ENCODE results near the gene HELZ. TPM values are rescaled to one million over a fixed set of nuclear protein-coding genes. Genes with fewer than 3 reads are reported as not detected.

The HELZ gene
- total RNA-seq, 4 donors from 2014 or later = 47.3 to 95.4 (median 61.3) TPM

DNA sequence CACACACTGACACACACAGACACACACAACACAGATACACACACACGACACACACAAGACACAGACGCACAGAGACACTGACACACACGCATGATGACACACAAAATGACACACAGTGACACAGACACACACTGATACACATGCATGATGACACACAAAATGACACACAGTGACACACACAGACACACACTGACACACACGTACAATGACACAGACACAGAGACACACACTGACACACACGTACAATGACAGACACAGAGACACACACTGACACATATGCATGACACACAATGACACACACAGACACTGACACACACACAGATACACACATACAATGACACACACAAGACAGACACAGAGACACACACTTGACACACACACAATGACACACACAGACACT is 190.4 kb downstream of the HELZ start:
- H3K4me1 ChIP-seq = no peaks in the 10 kb centered on the region
- WGBS, 2 donors = 87 to 88% methylated on average over 5 of the region's 5 CpGs
- peaks cover 0 to 14% (median 0%) of the 10 kb centered on the region in 4 donors for H3K9me3 ChIP-seq
- TF ChIP-seq, protein P1, sequence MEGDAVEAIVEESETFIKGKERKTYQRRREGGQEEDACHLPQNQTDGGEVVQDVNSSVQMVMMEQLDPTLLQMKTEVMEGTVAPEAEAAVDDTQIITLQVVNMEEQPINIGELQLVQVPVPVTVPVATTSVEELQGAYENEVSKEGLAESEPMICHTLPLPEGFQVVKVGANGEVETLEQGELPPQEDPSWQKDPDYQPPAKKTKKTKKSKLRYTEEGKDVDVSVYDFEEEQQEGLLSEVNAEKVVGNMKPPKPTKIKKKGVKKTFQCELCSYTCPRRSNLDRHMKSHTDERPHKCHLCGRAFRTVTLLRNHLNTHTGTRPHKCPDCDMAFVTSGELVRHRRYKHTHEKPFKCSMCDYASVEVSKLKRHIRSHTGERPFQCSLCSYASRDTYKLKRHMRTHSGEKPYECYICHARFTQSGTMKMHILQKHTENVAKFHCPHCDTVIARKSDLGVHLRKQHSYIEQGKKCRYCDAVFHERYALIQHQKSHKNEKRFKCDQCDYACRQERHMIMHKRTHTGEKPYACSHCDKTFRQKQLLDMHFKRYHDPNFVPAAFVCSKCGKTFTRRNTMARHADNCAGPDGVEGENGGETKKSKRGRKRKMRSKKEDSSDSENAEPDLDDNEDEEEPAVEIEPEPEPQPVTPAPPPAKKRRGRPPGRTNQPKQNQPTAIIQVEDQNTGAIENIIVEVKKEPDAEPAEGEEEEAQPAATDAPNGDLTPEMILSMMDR (IDR thresholded peaks at IDR 0.05) = no peak
- TF ChIP-seq EP300 (IDR thresholded peaks at IDR 0.05) (no peak), POLR2A (IDR thresholded peaks at IDR 0.05) (no peak)
- H3K4me3 ChIP-seq = no peak overlapping the region
- H3K27ac ChIP-seq = no peak overlapping the region
- DNase-seq (ENCODE audit: low spot score in 2 of 2) = no peak
- H3K36me3 ChIP-seq = peaks cover 0 to 5% (median 0%) of the 10 kb centered on the region in 3 donors
- no peaks in the 10 kb centered on the region for H3K27me3 ChIP-seq

DNA sequence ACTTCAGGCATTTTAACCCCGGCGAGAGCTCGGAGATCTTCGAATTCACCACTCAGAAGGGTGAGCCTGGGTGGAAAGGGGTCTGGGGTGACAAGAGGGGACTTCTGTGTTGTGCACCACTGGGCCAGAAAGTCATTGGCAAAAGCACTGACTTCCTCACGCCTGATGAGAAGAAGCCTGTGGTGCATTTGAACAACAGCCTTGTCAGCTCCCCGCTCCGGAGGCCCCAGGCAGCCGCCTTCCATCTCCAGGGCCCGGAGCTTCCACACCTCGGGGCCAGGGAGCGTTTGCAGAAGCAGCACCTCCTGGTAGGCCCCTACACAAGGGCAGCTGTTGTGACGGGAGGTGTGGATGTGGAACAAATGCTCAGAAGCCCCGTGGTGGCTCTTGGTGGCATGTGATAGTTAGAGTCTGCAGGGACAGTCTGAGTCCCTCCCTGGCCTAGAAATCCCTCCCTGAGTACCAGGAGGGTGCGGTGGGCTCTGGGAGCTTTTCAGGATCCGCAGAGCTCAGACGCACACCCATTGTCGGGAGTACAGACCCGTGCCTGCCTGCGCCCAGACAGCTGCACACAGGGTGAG is 190.9 kb downstream of the HELZ start:
- Histone ChIP-seq H3K4me3 (no peak overlapping the region), H3K27ac (no peak overlapping the region), H3K36me3 (peaks cover 0 to 6% (median 0%) of the 10 kb centered on the region in 3 donors), H3K4me1 (no peaks in the 10 kb centered on the region), H3K9me3 (peaks cover 0 to 19% (median 0%) of the 10 kb centered on the region in 4 donors), H3K27me3 (no peaks in the 10 kb centered on the region)
- TF ChIP-seq POLR2A (IDR thresholded peaks at IDR 0.05) (no peak), EP300 (IDR thresholded peaks at IDR 0.05) (no peak)
- TF ChIP-seq, protein P1 (IDR thresholded peaks at IDR 0.05) = no peak
- WGBS, 2 donors = 70 to 71% methylated on average over 15 to 18 of the region's 19 CpGs
- DNase-seq (ENCODE audit: low spot score in 2 of 2) = no peak

DNA sequence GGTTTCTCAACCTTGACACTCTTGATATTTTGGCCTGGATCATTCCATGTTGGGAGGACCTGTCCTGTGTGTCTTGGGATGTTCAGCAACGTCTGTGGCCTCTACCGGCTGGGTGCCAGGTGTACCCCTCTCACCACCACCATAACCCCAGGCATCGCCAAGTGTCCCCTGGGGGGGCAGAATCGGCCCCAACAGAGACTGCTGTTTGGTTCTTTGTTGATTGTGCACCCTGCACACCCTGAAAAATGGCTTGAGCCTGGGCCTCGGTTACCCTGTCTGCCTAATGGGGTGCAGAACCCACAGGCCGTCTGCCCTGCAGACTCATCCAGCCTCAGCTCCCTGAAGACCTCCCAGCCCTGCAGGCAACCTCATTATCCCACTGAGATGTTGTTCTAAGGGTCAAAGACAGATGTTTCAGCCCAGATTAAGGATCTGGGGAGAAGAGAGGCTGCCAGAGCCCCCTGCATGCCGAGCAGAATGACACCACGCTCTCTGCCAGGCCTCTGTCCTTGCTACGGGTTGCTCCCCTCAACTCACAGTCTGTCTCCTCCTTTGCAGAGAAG is 191.5 kb downstream of the HELZ start:
- Histone ChIP-seq H3K36me3 (peaks cover 0 to 6% (median 0%) of the 10 kb centered on the region in 3 donors), H3K4me3 (no peak overlapping the region), H3K9me3 (peaks cover 0 to 25% (median 0%) of the 10 kb centered on the region in 4 donors), H3K4me1 (no peaks in the 10 kb centered on the region), H3K27ac (no peak overlapping the region), H3K27me3 (no peaks in the 10 kb centered on the region)
- no peak for DNase-seq (ENCODE audit: low spot score in 2 of 2)
- 78 to 84% methylated on average over 9 of the region's 9 CpGs for WGBS, 2 donors
- TF ChIP-seq, protein P1 (IDR thresholded peaks at IDR 0.05) = no peak
- TF ChIP-seq EP300 (IDR thresholded peaks at IDR 0.05) (no peak), POLR2A (IDR thresholded peaks at IDR 0.05) (no peak)

DNA sequence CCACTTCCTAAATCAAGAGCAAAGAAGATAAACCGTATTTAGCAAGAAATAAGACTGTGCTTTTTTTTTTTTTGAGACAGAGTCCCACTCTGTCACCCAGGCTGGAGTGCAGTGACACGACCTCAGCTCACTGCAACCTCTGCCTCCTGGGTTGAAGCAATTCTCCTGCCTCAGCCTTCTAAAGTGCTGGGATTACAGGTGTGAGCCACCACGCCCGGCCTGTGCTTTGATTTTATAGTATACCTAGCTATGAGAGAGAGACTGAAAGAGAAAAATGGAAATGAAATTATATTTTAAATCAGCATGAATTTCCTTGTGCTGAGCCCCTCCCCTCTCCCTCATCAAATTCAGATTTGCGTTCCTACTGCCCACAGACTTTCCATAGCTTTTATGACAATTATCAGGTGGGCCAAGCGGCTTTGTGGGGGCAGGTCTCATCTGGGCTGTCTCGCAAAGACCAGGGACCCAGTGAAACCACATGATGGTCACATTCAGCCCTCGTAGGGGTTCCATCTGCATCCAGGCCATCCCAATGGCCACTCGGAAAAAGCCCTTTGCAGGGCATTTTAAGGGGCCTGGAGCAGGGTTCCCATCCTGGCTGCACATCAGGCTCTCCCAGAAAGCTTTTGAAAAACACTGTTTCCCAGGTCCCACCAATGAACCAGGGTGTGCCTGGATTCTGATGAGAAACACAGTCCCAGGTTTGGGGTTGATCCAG is 192.1 kb downstream of the HELZ start:
- no peak for TF ChIP-seq POLR2A (IDR thresholded peaks at IDR 0.05)
- TF ChIP-seq EP300 (IDR thresholded peaks at IDR 0.05) = no peak
- TF ChIP-seq, protein P1 (IDR thresholded peaks at IDR 0.05) = no peak
- Histone ChIP-seq H3K9me3 (peaks cover 0 to 31% (median under 1%) of the 10 kb centered on the region in 4 donors), H3K36me3 (peaks cover 0 to 6% (median 0%) of the 10 kb centered on the region in 3 donors), H3K27ac (no peak overlapping the region), H3K4me3 (no peak overlapping the region), H3K4me1 (no peaks in the 10 kb centered on the region), H3K27me3 (no peaks in the 10 kb centered on the region)
- no peak for DNase-seq (ENCODE audit: low spot score in 2 of 2)
- 79 to 85% methylated on average over 9 of the region's 9 CpGs for WGBS, 2 donors

DNA sequence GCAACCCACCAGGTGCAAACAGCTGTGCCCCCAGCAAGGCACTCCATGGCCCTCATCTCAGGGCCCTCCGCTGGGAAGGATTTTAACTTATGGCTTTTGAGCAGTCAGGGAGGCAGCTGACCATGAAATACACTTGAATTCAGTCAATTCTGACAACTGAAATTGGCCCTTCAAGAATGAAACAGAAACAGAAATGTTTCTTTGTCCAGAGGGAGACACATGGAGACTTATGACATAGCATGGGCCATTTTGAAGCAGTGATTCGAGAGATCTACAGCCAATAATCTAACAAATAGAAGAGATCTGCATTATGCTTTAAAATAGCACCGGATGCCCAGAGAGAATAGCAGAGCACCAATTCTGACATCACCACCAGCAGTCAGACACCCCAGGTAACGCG is 193.2 kb downstream of the HELZ start:
- no peak for DNase-seq (ENCODE audit: low spot score in 2 of 2)
- H3K36me3 ChIP-seq = peaks cover 0 to 6% (median 0%) of the 10 kb centered on the region in 3 donors
- no peaks in the 10 kb centered on the region for H3K27me3 ChIP-seq
- H3K9me3 ChIP-seq = peaks cover 0 to 42% (median 3%) of the 10 kb centered on the region in 4 donors
- WGBS, 2 donors = 81 to 86% methylated on average over 5 of the region's 5 CpGs
- no peaks in the 10 kb centered on the region for H3K4me1 ChIP-seq
- no peak overlapping the region for H3K4me3 ChIP-seq
- TF ChIP-seq, protein P1 (IDR thresholded peaks at IDR 0.05) = no peak
- TF ChIP-seq POLR2A (IDR thresholded peaks at IDR 0.05) (no peak), EP300 (IDR thresholded peaks at IDR 0.05) (no peak)
- no peak overlapping the region for H3K27ac ChIP-seq
